ENCODE results near the gene ZNF268.

Gene ZNF268

DNA sequence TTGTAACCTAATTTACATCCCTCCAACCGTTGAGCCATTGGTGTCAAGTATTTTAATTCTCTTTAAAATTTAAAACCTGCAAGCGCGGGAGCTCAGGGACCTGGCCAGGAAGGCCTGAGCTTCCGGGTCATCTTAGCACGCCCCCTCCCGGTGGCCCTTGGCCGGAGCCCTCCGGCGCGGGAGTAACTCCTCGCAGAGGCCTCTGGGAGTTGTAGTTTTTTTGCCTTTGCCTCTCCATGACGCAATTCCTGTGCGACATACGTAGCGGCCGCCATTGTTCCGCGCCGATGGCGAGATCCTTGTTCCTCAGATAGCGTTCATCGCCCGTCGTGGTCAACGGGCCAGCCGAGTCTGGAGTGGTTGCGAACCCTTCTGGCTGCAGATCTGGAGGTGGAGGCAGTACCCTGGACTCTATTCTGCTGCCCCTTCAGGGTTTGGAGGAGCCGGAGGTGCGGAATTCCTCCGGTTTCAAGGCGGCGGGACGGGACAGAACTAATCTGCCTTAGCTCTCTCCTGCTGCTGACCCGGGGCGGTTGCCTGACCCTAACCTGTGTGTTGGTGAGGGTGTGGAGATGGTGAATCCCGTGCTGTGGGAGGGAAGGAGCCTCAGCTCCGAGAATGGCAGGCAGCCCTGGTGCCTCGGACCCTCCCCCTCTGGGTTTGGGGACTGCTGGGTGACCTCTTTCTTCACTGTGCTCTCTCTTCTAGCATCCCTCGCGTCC is at the start of gene ZNF268:
TSS of gene ZNF268 (plus strand) at position 258 of the 722 bp plus-strand sequence. CDS start 503 bp downstream, outside the sequence.
- DNase-seq: peak; percentile 86 to 91

DNA sequence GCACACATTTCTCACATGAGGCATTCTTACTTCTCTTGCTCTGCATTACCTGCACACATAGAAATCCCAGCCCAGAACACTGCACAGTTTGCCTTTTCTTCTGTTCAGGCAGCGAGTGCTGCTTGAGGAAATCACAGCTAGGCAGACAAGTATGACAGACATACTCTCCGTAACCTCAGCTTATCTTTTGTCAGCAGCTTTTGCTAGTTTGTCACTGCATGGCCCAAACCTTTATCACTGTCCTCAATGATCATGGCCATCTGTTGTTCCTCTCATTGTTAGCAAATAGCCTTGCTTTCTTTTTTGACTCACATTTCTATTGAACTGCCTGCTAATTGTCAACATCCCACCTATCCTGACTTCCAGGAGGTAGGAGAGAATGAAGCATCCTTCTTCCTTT is 45.5 kb upstream of the ZNF268 start:
- no peak for DNase-seq

DNA sequence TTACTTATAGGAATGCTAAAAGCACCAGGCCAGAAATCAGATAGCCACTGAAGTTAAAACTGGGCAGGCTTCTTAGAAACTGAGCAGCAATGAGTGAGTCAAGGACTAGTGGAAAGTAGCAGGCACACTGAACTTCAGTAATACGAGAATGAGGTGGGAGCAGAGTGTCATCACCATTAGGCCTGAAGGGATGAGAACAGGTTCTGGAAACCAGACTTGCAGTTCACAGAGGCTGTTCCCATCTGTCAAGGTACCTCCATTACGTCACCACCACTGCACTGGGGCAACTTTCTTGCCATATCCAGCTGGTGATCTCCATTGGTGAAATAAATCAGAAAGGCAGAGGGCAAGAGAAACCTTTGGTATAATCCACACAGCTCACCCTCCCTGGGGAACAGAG is 35.3 kb upstream of the ZNF268 start:
- no peak for DNase-seq

DNA sequence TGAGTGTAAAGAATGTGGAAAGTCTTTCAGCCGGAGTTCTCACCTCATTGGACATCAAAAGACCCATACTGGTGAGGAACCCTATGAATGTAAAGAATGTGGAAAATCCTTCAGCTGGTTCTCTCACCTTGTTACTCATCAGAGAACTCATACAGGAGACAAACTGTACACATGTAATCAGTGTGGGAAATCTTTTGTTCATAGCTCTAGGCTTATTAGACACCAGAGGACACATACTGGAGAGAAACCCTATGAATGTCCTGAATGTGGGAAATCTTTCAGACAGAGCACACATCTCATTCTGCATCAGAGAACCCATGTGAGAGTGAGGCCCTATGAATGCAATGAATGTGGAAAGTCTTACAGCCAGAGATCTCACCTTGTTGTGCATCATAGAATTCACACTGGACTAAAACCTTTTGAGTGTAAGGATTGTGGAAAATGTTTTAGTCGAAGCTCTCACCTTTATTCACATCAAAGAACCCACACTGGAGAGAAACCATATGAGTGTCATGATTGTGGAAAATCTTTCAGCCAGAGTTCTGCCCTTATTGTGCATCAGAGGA is 25.1 kb upstream of the ZNF268 start:
- no peak for DNase-seq

DNA sequence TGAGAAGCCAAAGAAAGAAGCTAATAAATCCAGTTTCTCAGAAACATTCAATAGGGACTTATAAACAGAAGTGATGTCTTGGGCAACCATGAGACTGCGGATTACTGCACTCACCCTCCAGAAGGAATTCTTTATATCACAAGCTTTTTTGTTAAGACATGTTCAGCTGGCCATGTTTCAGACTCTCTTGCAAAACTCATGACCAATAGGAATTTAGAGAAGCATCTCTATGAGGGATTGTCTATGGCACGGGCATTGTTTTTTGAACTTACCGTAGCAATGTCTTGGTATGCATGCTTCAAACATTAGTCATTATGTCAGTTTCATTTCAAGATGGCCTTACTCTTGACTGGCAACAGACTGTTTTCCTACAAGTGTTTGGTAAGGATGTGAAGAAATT is 15.5 kb upstream of the ZNF268 start:
- DNase-seq: no peak

DNA sequence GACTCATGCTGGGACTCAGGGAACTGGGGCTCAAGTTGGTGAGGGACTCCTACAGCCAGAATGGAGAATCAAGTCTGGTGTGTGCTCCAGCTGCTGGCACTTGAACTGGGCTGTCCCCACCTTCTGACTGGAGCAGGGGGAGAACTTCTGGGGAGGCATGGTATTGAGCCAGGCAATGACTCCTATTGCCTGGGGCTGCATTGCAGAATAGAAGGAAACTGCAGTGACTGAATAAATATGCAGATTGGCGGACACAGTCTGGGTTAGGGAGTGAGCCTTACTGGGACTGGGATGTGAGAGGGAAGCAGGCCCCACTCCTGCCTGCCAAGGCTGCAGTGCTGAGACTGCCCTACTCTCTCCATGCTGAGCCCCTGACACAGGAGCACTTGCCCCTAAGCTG is 8.8 kb upstream of the ZNF268 start:
- DNase-seq: no peak

DNA sequence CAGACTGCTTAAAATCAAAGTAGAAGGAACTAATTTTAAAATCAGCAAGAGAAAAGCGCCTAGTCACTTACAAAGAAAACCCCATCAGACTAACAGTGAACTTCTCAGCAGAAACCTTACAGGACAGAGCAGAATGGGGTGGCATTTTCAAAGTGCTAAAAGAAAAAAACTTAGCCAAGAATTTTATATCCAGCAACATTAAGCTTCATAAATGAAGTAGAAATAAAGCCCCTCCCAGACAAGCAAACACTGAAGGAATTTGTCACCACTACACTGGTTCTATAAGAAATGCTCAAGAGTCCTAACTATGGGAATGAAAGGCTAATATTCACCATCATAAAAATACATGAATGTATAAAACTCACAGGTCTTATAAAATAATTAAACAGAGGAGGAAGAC is 6.4 kb upstream of the ZNF268 start:
- DNase-seq: no peak

DNA sequence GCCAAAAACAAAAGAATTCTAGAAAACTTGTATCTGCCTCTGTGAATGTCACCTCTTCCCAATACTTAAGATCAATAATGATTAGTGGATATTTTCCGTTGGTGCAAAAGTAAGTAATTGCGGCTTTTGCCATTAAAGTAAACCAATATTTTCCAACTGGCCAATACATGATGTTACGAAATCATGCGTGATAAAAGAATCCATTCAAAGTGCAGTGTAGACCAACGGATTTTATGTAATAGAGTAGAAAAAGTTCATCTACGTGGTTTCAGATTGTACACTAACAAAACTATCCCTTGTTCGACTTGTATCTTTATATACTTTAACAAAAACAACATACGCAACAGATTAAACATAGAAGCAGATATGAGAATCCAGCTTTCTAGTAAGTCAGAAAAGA is 626 bp upstream of the ZNF268 start:
- DNase-seq: no peak

DNA sequence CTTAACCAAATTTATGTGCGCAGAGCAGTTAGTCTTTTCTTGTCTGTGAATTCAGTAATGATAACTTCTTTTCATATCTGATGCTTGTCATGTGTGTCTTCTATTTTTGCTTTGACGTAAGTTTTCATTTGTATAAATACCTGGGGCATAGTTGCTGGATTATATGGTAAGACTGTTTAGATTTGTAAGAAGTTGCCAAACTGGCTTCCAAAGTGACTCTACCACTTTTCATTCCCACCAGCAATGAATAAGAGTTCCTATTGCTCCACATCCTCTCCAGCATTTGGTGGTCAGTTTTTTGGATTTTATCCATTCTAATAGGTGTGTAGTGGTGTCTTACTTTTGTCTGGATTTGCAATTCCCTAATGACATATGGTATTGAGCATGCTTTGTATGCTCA is 8.9 kb downstream of the ZNF268 start:
- DNase-seq: no peak

DNA sequence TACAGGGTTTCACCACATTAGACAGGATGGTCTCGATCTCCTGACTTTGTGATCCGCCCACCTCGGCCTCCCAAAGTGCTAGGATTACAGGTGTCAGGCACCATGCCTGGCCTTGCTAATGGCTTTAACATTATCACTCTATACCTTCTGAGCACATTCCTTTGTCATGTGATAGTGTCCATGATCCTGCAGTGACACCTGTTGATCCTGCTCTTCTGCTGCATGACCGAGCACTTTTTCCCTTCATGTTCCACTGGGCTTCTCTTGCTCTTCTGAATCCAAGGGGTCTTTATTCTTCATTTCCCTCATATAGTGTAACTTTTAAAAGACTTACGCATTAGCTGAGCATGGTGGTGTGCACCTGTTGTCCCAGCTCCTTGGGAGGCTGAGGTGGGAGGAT is 11.6 kb downstream of the ZNF268 start:
- no peak for DNase-seq

DNA sequence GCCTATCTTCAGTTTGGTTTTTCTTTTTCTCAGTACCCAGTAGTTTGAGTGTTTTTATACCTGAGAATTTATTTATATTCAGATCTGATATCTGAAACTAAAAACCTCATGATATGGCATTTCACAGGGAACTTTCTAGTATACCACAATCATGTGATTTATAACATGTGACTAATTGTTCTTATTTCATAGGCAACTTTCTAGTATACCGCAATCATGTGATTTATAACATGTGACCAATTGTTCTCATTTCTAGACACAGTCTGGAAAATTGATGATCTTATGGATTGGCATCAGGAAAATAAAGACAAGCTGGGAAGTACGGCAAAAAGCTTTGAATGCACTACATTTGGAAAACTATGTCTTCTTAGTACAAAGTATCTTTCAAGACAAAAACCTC is 20.6 kb downstream of the ZNF268 start:
- no peak for DNase-seq

DNA sequence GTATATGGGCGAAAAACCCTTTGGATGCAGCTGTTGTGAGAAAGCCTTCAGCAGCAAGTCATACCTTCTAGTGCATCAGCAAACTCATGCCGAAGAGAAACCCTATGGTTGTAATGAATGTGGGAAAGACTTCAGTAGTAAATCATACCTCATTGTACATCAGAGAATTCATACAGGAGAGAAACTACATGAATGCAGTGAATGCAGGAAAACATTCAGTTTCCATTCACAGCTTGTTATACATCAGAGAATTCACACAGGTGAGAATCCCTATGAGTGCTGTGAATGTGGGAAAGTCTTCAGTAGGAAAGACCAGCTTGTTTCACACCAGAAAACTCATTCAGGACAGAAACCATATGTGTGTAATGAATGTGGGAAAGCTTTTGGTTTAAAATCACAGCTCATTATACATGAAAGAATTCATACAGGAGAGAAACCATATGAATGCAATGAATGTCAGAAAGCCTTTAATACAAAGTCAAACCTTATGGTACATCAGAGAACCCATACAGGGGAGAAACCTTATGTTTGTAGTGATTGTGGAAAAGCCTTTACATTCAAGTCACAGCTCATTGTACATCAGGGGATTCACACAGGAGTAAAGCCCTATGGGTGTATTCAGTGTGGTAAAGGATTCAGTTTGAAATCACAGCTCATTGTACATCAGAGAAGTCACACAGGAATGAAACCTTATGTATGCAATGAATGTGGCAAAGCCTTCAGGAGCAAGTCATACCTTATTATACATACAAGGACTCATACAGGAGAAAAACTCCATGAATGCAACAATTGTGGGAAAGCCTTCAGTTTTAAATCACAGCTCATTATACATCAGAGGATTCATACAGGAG is 21.4 kb downstream of the ZNF268 start:
- no peak for DNase-seq

DNA sequence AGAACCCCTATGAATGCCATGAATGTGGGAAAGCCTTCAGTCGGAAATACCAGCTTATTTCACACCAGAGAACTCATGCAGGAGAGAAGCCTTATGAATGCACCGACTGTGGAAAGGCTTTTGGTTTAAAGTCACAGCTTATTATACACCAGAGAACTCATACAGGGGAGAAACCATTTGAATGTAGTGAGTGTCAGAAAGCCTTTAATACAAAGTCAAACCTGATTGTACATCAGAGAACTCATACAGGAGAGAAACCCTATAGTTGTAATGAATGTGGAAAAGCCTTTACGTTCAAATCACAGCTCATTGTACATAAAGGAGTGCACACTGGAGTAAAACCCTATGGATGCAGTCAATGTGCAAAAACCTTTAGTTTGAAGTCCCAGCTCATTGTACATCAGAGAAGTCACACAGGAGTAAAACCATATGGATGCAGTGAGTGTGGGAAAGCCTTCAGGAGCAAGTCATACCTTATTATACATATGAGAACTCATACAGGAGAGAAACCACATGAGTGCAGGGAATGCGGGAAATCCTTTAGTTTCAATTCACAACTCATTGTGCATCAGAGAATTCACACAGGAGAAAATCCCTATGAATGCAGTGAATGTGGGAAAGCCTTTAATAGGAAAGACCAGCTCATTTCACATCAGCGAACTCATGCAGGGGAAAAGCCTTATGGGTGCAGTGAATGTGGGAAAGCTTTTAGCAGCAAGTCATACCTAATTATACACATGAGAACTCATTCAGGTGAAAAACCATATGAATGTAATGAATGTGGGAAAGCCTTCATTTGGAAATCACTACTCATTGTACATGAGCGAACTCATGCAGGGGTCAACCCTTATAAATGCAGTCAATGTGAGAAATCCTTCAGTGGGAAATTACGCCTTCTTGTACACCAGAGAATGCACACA is 22.3 kb downstream of the ZNF268 start:
- no peak for DNase-seq

DNA sequence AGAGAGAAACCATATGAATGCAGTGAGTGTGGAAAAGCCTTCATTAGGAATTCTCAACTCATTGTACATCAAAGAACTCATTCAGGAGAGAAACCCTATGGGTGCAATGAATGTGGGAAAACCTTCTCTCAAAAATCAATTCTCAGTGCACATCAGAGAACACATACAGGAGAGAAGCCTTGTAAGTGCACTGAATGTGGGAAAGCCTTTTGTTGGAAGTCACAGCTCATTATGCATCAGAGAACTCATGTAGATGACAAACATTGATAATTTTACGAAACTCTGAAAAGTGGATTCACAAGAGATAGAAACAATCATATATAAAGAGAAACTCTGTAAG is 22.9 kb downstream of the ZNF268 start:
- DNase-seq: no peak

DNA sequence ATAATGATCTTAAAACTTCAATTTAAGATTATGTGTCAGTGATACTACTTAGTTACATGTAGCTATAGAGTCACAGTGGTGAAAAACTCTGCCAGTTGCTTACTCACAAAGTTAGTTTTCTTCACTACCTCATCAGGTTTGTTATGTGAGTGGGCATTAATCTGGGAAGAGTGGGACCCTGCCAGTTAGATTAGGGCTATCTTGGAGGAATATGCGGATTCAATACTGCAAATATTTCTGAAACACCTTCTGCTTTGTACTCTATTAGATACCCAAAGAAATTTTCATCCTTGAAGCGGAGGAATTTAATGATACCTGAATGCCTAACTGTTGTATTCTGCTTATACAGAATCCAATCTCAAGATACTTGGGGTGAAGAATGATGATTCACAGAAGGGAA is 25.1 kb downstream of the ZNF268 start:
- DNase-seq: no peak

DNA sequence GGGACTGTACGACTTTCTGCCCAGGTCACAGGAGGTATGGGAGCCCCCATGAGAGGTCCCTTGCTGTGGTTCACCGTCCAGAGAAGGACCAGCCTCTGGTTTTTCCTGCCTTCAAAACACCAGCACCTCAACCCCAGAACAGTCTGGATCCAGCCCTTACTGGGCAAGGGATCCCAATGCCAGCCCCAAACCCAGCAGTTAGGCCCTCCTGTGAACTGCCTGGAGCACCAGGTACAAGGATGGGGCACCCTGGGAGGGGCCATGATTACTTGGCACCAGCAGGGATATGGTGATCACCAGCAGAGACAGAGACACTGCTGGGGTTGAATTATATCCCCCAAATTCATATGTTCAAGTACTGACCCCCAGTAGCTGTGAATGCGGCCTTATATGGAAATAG is 34.4 kb downstream of the ZNF268 start:
- DNase-seq: no peak

DNA sequence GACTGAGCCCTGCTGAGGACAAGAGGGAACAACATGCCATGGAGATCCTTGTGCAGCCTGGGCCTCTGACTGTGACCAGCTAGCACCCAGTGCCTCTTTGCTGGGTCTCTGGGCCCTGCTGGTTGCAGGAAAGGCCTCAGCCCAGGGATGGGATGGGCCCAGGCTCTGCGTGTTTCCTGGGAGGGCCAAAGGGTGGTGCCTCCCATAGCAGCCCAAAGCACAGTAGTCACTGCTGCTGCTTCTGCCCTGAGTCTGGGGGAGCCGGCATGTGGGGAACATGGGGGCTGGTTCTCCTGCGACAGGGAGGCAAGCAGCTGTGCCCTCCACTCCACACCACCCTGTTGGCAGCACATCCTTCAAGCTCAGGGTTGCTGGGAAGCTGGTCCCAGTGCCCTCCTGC is 35.9 kb downstream of the ZNF268 start:
- DNase-seq: no peak

DNA sequence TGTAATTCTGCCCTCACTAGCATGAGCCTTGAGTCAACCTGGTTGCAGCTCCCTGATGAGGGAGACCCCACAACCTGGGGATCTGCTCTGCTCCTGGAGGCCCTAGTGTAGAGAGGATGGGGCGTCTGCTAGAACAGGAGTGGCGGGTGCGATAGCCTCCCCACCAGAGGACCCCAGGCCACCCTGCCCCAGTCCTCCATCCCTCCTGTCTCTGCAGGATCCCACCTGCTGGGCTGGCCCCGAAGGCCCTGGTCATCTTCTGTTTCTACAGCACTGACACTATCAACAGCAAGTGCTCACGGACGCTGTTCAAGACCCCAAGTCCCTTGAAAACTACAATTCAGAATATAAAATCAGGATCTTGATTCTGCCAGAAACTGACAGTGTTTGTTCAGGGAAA is 39.2 kb downstream of the ZNF268 start:
- no peak for DNase-seq

DNA sequence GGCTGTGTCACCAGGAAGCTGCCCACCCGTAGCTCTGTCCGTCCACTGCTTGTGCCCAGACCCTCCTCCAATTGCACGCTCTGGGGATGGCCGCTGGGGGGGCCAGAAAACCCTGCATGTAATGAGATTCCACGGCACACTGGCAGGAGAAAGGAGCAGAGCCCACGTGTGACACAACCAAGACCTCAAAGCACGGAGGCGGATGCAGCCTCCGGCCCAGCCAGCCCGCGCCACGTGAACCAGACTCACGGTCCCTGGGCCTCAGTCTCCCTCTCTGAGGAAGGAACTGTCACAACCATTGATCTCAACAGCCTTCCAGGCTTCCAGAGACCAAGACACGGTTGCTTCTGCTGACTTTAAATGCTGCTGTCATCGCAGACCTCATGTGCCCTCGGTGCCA is 39.9 kb downstream of the ZNF268 start:
- DNase-seq: no peak

DNA sequence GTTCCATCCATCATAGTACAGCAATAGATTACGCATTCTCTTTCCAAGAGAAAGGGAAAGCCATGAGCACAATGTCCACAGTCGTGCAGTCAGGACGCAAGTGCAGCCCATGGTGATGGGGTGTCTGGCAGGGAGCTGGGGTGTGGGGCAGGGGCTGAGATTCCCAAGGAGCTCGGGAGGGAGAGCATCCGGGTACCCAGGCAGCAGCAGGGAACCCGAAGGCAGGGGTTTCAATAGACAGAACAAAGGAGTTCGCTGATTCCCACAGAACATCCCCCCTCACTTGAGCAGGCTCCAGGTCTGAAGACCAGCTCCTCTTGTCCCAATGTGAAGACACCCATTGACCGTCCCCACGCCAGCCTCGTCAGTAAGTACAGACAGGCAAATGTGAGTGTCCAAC is 40.9 kb downstream of the ZNF268 start:
- no peak for DNase-seq

DNA sequence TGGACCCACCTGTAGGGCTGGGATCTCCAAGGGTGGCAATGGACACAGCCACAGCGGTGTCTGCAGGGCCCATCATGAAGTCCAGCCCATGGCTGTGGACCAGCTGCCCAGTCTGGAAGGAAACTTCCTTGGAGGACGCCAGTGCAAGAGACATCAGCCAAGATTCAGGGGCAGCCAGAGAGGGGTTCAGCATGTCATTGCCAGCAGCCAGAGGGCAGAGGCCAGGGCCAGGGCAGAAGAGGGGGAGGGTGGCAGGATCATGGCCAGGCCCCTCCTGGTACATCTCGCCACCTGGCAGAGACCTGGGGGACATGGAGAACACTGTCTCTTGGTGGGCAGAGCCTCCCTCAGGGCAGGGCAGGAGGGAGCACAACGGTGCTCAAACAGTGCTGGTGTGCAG is 44.2 kb downstream of the ZNF268 start:
- no peak for DNase-seq

DNA sequence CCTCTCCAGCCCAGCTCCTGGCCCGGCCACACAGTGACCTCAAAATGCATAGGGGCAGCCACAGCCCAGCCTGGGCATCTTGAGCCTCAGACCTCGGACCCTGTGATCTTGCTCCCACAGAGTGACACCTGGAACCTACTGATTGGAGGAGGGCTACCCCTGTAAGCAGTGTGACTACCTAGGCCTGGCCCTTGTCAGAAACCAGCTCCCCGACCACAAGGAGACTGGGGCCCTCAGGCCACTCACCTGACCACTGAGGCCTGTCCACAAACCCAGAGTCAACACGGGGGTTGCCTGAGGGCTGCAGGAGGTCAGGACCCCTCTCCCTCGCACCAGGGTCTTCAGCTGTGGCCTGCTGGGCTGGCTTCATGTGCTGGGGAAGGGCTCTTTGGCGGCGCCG is 45.4 kb downstream of the ZNF268 start:
- DNase-seq: no peak

DNA sequence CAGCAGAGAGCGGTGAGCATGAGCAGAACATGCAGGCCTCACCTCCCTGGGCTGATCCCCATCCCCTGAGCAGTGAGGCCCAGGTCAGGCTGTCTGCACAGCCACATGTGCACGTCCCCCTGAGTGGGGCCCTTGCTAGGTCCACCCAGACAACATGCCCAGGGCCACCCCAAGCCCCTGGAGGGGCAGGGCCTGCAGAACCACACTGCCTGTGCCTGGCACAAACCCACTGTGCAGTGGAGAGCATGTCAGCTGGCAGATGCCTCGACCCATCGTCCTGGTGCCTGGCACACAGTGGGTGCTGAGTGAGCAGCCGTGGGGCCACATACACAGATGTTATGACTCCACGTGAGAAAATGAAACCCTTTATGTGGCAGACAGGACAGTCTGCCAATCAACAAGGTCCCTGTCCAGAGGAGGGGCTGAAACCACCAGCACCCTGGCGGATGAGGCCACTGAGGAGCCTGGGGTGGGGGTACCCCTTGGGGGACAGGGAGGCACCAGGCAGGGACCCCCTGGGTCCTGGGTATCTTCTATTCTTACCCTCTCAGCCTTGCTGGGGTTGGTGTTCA is 46.1 kb downstream of the ZNF268 start:
- no peak for DNase-seq
